Nephron progenitor cell (in vitro differentiated cells): ENCODE measurements around the gene TCP10L.

Source experiments
- DNase-seq: peaks from one replicate; pipeline ENCODE4 v3.0.0; 2021
- H3K27ac Mint-ChIP-seq: 2 replicates; pipeline ENCODE4 v1.8.0; 2021; ENCODE audit warnings: mild to moderate bottlenecking, moderate library complexity, mixed read lengths
- H3K27me3 Mint-ChIP-seq: 2 replicates; pipeline ENCODE4 v1.8.0; 2021; ENCODE audit warnings: mild to moderate bottlenecking, low read depth, mixed read lengths; ENCODE audit not compliant: poor library complexity
- H3K36me3 Mint-ChIP-seq: 2 replicates; pipeline ENCODE4 v1.8.0; 2021; ENCODE audit warnings: low read depth, mixed read lengths
- H3K4me1 Mint-ChIP-seq: 2 replicates; pipeline ENCODE4 v1.8.0; 2021; ENCODE audit warnings: mixed read lengths
- H3K4me3 Mint-ChIP-seq: 2 replicates; pipeline ENCODE4 v1.8.0; 2021; ENCODE audit warnings: mild to moderate bottlenecking, moderate library complexity, mixed read lengths
- H3K9me3 Mint-ChIP-seq: 2 replicates; pipeline ENCODE4 v1.8.0; 2021; ENCODE audit warnings: mild to moderate bottlenecking, moderate library complexity, mixed read lengths
- TF ChIP-seq, protein P1 (sequence below): fragments of 200-600 bp; sonication (generic); IDR thresholded peaks from 2 replicates; pipeline ENCODE4 v1.5.0; 2021; ENCODE audit warnings: antibody characterized with exemption

Gene TCP10L

DNA sequence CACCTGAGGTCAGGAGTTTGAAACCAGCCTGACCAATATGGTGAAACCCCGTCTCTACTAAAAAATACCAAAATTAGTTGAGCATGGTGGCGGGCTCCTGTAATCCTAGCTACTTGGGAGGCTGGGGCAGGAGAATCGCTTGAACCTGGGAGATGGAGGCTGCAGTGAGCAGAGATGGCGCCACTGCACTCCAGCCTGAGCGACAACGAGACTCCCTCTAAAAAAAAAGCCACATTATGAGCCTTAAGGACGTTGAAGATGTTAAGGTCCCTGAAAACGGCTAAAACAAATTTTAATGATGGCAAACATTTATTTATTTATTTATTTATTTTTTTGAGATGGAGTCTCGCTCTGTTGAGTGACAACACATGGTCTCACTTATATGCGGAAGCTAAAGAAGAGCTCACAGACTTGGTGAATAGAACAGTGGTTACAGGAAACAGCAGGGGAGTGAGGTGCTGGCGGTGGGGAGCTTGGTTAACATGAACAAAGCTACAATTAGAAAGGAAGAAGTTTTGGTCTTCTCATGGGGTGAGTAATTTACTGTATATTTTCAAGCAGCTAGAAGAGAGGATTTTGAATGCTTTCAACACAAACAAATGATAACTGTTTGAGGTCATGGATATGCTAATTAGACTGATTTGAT lies 47.1 kb downstream of the TCP10L start:
- H3K4me1 Mint-ChIP-seq: no peaks in the 10 kb centered on the region
- H3K9me3 Mint-ChIP-seq: no peaks in the 10 kb centered on the region
- no peaks in the 10 kb centered on the region for H3K36me3 Mint-ChIP-seq

DNA sequence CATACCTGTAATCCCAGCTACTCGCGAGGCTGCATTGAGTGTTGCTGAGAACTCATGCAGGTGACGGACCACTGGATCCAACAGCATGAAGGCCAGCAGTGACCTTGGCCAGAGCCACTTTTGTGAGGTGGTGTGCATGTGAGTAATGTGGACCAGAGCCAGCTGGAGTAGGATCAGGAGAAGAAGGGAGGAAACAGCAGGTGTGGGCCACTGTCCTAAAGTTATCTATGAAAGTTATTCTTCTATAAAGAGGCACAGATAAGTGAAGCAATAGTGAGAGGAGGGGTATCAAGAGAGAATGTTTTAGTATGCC lies 47.8 kb downstream of the TCP10L start:
- Mint-ChIP-seq H3K4me1 (no peaks in the 10 kb centered on the region), H3K4me3 (no peak overlapping the region), H3K27me3 (peaks cover 16% of the 10 kb centered on the region), H3K9me3 (no peaks in the 10 kb centered on the region), H3K27ac (no peak overlapping the region), H3K36me3 (no peaks in the 10 kb centered on the region)
- TF ChIP-seq, protein P1, sequence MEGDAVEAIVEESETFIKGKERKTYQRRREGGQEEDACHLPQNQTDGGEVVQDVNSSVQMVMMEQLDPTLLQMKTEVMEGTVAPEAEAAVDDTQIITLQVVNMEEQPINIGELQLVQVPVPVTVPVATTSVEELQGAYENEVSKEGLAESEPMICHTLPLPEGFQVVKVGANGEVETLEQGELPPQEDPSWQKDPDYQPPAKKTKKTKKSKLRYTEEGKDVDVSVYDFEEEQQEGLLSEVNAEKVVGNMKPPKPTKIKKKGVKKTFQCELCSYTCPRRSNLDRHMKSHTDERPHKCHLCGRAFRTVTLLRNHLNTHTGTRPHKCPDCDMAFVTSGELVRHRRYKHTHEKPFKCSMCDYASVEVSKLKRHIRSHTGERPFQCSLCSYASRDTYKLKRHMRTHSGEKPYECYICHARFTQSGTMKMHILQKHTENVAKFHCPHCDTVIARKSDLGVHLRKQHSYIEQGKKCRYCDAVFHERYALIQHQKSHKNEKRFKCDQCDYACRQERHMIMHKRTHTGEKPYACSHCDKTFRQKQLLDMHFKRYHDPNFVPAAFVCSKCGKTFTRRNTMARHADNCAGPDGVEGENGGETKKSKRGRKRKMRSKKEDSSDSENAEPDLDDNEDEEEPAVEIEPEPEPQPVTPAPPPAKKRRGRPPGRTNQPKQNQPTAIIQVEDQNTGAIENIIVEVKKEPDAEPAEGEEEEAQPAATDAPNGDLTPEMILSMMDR: no peak
- no peak for DNase-seq

More for the DNA sequence above, 47.1 kb downstream of the TCP10L start:
- TF ChIP-seq, protein P1: no peak
- H3K27me3 Mint-ChIP-seq: peaks cover 16% of the 10 kb centered on the region
- no peak for DNase-seq
- no peak overlapping the region for H3K4me3 Mint-ChIP-seq
- no peak overlapping the region for H3K27ac Mint-ChIP-seq

DNA sequence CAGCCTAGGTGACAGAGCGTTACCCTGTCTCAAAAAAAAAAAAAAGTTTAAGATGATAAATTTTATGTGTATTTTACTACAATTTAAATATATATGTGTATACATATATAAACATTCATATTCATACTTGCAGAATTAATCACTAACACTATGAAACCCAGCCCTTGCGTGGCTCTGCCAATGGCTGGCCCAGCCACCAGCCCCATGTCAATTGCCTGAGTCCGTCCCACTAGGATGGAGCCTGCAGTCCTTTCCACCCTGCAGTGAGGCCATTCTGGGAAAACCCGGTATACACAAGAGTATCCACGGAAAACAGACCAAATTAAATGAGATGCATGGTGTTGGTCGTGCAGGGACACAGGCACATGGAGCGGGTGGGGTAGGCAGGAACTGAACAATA lies 49.7 kb downstream of the TCP10L start:
- peaks cover 21% of the 10 kb centered on the region for H3K27me3 Mint-ChIP-seq
- H3K36me3 Mint-ChIP-seq: no peaks in the 10 kb centered on the region
- no peaks in the 10 kb centered on the region for H3K4me1 Mint-ChIP-seq
- H3K9me3 Mint-ChIP-seq: peaks cover 8% of the 10 kb centered on the region
- DNase-seq: no peak
- no peak overlapping the region for H3K4me3 Mint-ChIP-seq
- TF ChIP-seq, protein P1: no peak
- no peak overlapping the region for H3K27ac Mint-ChIP-seq

DNA sequence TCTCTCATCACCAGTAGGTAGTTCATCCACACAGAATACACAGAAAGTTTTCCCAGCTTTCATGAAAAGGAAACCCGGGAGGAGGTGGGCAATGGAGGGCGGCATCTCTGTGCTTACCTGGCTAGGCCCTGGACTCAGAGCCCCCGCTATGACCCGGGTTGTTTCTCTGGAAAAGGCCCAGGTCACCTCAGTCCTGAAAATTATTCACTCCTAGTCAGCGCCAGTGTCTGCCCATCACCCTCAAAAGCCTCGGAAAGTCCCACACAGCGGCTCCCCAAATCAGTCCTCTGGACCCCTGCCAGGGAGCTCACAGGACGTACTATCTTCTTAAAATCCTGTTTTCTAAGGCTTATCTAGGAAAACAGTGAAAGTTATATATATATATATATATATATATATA lies 51.2 kb downstream of the TCP10L start:
- Mint-ChIP-seq H3K4me3 (no peak overlapping the region), H3K36me3 (no peaks in the 10 kb centered on the region), H3K27ac (no peak overlapping the region), H3K9me3 (peaks cover 14% of the 10 kb centered on the region), H3K27me3 (peaks cover 19% of the 10 kb centered on the region), H3K4me1 (no peaks in the 10 kb centered on the region)
- no peak for DNase-seq
- TF ChIP-seq, protein P1: no peak

DNA sequence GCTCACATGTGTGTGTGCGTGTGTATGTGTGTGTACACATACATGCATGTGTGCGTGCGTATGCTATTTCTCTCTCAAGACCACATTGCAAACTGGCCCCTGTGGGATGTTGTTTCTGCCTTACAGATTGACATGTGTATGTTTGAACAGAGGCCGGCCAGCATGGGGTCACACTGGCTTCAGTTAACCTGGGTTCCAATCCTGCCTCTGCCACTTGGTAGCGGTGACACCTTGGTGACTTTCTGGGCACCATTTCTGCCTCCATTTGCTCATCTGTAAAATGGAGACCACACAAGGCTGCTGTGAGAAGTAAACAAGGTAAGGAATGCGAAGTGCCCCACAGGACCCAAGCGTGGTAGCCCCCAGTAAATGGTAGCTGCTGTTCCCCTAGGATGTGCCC lies 51.7 kb downstream of the TCP10L start:
- no peaks in the 10 kb centered on the region for H3K4me1 Mint-ChIP-seq
- H3K4me3 Mint-ChIP-seq: no peak overlapping the region
- peaks cover 16% of the 10 kb centered on the region for H3K27me3 Mint-ChIP-seq

DNA sequence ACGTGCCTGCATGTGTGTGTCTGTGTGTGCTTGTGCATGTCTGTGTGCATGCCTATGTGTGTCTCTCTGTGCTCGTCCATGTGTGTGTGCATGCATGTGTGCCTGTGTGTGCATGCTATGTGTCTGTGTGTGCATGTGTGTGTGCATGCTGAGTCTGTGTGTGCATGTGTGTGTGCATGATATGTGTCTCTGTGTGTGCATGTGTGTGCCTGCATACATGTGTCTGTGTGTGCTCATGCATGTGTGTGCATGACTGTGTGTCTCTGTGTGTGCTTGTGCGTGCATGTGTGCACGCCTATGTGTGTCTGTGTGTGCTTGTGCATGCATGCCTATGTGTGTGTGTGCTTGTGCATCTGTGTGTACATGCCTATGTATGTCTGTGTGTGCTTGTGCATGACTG lies 52.3 kb downstream of the TCP10L start:
- H3K36me3 Mint-ChIP-seq: no peaks in the 10 kb centered on the region

More for the DNA sequence above, 51.7 kb downstream of the TCP10L start:
- Mint-ChIP-seq H3K36me3 (no peaks in the 10 kb centered on the region), H3K27ac (no peak overlapping the region), H3K9me3 (peaks cover 15% of the 10 kb centered on the region)
- TF ChIP-seq, protein P1: no peak
- DNase-seq: no peak

More for the DNA sequence above, 52.3 kb downstream of the TCP10L start:
- no peak overlapping the region for H3K27ac Mint-ChIP-seq
- DNase-seq: no peak
- TF ChIP-seq, protein P1: no peak
- peaks cover 15% of the 10 kb centered on the region for H3K9me3 Mint-ChIP-seq
- H3K4me1 Mint-ChIP-seq: no peaks in the 10 kb centered on the region
- peaks cover 16% of the 10 kb centered on the region for H3K27me3 Mint-ChIP-seq
- no peak overlapping the region for H3K4me3 Mint-ChIP-seq
